ENCODE measurements around the gene NXPH4.

NXPH4 gene

DNA sequence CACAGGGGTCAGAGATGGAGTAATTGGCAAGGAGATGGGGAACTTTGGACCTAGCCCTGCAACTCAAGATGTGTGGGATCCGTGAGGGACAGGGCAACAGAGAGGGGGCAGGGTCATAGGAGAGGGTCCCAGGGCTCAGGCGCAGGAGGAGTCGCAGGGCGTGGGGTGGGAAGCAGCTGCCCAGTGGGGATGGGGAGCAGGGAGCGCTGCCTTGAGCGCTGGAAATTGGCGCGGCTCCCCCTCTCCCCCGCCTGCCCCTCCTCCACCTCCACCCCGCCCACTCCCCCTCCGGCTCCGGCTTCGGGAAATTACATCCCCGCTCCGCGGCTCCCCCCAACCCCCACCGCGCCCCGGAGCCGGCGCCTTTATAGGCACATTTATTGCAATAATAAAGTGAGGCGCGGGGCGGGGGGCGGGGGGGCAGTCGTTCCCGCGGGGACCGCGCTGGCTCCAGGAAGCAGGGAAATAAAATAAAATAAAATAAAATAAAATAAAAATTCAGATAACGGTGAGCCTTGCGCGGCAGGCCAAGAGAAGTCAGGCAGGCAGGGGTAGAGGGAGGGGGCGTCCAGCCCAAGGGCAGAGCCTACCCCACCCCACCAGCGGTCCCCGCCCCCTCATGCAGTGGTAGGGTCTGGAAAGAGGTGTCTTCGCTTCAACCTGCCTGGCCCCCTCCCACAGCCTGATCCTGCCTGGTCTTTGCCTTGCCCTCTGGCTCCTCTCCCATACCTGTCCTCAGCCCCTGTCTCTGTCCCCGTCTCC lies 3.6 kb downstream of the NXPH4 start:
- DNase-seq = no peak

DNA sequence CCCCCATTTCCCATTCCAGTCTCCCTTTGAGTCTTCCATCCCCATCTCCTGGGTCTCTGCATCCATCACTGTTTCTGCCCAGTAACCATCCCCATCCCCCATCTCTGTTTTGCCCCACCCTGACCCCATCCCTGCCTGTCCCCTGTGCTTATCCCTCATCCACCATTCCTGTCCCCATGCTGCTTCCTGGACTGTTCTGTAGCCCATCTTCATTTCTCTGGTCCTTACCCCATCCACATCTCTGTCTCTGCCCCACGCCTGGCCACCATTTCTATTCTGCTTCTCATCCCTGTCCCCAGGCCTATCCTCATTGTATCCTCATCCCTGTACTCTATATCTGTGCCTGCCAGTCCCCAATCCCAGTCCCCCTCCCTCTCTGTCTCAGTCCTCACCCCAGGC lies 4.2 kb downstream of the NXPH4 start:
- DNase-seq = no peak

DNA sequence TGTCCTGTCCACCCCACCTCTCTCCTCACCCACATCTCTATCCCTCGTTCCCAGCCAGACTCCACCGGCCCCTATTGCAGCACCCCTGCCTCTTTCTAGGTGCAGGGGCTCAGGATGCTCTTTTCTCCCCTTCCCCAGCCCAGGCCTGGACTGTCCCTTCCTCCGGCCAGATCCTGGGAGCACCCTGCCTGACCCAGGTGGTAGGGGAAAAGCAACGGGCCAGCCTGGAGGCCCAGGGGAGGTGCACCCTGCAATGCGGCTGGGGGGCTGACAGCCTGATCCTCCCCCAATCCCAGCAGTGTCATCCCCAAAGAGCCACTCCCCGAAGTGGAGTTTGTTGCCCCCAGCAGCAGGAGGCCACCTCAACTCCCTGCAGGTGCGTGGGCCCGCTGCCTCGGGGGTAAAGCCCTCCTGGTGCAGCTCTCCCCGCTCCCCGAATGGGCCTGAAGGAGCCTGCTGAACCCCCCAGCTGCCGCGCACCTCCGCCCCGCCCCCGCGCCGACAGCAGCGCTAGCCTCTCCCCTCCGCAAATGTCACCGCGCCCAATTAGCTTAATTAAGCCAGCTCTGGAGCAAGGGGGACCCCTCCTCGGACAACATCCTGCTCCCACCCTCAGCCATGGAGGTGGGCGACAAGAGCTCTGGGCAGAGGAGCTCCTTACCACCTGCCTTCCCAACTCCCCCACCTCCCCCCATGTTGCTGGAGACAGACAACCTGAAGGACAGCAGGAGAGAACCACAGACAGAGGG lies 4.7 kb downstream of the NXPH4 start:
- DNase-seq = no peak

DNA sequence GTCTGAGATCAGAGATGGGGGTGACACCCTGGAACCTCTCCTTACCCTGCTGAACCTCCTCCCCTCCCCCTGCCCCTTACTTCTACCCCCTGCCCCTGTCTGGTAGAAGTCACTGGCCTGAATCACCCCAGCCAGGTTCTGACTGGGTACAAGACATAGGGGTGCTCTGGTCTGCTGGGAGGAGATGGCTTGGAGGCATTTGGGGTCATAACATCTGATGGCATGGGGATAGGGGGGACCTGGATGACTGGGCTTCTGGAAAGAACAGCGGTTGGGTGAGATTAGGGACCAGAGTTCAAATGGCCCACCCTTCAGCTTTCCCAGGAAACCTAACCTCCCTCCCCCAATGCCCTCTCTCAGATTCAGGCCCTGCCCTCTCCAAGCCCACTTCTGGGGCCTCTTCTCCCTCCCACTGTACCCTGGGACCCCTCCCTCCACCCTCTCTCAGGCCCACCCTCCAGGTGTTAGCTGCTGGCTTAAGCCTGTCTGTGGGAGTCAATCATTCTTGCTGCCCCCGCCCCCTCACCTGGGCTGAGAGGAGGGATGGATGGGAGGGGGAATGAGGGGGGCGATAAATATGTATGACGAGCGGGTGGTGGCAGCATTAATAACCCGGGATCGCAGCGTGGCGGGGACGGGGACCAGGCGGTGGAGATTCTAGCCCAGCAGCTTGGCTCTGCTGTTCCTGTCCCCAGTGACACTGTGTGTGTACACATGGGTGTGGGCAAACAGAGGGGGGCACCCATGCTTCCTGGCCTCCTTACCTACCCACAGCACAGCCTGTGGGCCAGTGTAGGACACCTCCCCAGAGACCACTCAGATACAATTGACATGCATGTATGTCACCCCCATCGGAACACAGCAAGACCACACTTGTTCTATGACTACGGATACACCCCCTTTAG lies 5.9 kb downstream of the NXPH4 start:
- no peak for DNase-seq

DNA sequence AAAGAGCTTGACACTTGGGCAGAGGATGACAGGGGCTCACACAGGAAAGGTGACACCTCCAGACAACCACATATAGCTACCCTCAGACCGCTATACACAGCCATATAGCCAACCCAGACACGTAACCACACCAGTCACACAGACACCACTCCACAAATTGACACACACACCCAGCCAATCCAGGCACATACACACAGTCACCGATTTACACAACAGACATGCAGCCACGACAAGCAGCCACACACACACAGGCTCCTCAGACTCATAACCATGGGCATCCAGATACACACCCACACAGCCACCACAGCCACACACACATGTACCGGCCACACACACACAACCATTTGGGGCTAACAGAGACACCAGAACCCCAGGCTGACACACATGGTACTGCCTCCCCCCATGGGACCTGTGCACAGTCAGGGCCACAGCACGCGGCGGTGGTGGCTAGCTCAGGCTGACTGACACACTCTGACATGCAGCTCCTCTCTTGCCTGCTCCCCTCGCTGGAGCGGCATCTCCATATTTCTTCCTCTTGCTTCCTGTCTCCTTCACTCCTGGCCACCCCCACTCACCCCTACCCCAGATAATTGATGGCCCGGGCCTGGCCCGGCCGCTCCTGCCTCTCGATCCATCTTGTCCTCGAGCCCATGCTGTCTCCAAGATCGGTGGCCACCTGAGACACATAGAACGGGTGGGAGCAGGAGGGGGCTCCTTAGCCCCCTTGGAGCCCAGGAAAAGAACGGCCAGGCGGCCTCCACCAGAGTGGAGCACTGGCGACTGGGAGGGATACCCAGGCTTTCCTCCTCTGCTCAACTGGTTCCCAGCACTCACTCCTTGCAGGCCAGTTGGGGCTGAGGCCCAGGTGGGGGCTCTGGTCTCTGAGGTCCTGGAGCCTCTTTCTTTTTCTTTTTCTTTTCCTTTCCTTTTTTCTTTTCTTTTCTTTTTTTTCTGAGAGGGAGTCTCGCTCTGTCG lies 6.9 kb downstream of the NXPH4 start:
- DNase-seq = no peak

DNA sequence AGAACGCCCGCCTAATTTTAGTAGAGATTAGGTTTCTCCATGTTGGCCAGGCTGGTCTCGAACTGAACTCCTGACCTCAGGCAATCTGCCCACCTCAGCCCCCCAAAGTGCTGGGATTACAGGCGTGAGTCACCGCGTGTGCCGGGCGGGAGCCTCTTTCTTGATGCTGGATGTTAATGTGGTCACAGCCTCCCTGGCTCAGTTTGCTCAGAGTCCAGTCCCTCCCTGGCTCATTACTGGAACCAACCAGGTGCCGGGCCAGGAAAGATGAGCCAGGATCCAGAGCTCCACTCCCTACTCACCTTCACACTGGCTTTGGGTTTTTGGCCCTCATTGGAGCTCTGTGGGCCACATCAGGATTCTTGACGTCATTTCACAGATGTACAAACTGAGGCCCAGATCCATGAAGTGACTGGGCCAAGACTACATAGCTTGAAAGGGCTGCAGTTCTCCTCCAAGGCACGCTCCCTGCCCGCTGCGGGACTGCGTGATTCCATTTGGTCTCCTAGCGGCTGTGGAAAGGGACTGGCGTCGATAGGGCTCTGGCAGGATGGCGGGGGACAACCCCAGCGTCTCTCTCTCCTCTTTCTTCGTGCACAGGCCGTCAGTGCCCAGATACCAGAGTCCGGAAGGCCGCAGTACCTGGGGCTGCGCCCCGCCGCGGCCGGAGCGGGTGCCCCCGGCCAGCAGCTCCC lies 7.8 kb downstream of the NXPH4 start:
- DNase-seq = no peak

GRCh38 chr12:57224973-57225679 lies 8.5 kb downstream of the NXPH4 start:
- no peak for DNase-seq

- DNase-seq = no peak
Measured at GRCh38 chr12:57225680-57226210, 9.2 kb downstream of the NXPH4 start.

DNA sequence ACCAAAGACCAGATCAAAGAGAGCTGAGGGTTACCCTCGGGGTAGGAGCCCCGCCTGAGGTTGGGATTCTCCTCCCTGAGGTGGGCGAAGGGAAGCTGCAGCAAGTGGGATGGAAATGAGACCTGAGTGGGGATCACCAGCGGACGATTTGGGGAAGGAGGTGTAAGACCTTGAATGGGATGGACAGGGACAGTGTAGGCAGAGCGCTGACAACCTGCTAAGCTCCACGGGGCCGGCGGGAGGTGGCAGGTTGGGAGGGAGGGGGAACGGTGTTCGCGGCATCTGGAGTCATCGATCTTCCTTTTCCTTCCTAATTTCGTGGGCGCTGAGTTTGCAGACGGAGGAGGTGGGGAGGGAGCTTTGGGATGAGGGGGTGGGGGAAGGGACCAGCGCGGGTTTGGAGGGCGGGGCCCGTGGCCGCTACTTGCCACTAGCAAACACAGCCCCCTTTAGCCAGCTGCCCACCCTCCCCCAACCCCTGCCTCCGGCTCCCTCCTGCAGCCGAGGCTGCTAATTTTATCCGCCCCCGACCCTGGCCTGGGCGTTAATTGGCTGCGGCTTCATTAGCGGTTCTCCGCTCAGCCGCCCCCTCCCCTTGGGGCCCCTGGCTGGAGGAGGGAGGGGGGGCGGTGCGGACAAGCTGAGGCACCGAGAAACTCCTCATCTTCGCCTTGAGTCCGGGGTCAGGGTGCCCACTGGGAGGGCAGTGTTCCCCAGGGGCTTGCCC lies 10.2 kb downstream of the NXPH4 start:
- no peak for DNase-seq

DNA sequence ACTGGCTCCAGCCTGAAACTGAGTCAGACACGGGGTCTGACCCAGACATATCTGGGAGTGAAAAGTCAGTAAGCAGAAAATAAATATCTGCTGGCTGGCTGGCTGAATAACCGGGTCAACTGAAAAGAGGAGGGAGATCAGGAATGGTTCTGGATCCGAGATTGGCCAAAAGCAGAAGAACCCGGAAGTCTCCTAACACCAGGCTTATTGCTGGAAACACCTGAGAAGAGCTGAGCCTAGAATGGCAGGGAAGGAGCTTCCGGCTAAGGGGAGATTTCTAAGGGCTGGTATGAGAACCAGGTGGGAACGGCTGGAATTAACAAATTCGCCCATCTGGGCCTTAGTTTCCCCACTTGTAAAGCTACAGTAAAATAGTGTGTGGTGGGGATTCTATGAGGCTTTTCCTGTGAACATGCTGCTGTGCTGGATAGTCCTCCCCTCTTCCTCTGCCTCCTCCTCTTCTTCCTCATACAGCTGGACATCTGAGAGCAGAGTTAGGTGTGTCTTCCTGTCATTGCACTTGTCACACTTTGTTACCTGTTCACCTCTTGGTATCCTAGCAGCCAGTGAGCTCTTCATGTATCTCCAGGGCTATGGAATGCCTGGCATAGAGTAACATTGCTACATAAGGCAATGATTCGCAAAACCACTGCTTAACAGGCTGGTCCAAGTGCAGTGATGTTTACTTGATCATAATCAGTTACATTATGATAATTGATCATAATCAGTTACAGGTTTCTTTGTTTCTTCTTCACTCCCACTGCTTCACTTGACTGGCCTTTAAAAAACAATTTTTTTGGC lies 10.9 kb downstream of the NXPH4 start:
- no peak for DNase-seq

DNA sequence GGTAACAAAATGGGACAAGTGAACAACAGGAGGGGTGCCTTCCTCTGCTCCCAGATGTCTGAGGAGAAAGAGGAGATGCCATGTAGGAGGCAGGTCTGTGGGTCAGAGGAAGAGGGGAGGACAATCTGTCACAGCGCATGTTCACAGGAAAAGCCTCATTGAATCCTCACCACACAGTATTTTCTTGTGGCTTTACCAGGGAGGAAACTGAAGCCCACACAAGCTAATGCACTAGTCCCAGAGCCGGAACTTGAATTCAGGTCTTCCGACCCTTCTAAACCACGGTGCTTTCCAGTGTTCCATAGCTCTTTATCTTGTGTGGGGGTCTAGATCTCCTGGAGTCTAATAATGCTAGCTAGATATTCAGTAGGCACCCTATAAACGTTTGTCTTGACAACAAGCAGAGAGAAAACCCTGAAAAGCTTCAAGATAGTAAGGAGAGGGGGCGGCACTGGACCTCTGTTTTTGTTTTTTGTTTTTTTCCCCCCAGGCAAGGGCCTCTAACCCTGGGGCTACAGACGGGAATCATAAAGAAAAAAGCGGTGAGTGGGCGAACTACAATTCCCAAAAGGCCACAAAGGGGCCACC lies 12.5 kb downstream of the NXPH4 start:
- no peak for DNase-seq

DNA sequence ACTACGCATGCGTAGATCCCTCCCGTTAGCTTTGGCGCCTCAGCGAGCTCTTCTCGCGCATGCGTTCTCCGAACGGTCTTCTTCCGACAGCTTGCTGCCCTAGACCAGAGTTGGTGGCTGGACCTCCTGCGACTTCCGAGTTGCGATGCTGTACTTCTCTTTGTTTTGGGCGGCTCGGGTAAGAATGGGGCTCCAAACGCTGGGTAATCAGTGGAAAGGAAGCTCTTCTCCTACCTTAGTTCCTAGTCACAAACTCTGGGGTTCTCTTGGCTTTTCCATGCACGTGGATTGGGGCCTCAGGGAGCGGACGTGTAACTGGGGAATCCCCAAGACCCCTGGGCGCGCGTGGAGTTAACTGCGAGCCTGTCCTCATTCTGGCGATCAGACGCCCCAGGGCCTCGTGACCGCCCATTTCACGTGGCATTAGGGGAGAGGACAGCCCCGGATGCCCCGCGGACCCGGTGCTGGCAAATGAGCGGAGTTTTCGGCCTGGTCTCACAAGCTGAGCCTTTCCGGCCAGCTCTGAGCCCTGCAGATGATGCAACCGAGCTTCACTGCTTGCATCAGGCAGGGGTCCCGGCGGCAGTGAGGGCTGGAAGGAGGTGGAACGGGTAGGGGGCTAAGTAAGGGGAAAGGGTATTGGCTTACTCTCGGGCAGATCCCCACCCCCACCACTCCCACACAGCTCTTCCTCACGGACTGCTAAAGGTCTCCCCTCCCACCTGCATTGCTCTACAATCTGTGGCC lies 13.2 kb downstream of the NXPH4 start, which contains the start of gene SHMT2:
SHMT2 (plus strand) TSS at position 78 of the 747 bp plus-strand sequence; CDS start at position 146, 68 bp downstream.
- peak; percentile 82 to 94 for DNase-seq

- DNase-seq = no peak
Measured at GRCh38 chr12:57230381-57231155, 14.0 kb downstream of the NXPH4 start.

DNA sequence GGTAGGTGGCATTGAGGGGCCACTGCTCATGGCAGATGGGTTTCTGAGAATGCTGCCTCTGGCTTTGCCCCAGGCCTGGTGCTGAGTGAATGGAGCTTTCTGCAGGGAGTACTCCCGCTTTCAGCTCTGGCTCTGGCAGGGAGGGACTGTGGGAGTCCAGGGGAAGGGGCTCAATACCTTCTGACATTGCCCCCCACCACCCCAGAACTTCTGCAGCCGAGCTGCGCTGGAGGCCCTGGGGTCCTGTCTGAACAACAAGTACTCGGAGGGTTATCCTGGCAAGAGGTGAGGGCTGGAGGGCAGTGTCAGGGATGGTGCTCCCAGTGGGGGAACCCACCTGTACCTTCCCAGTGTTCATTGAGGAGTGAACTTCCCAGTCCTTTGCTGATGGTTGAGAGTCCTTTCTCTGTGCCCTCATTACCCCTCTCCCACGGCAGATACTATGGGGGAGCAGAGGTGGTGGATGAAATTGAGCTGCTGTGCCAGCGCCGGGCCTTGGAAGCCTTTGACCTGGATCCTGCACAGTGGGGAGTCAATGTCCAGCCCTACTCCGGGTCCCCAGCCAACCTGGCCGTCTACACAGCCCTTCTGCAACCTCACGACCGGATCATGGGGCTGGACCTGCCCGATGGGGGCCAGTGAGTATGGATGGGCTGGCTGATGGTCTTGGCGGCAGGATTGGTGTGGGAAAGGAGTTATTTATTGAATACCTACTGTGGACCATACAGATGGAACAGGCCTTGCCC lies 14.9 kb downstream of the NXPH4 start:
- DNase-seq = no peak

- DNase-seq = no peak
Measured at GRCh38 chr12:57232156-57232756, 15.7 kb downstream of the NXPH4 start.
